Endometrial microvascular endothelial cells (primary cell): ENCODE results near the gene TNFRSF13B. TPM values are rescaled to one million over a fixed set of nuclear protein-coding genes. Genes with fewer than 3 reads are reported as not detected.

ENCODE experiments used
- in situ Hi-C: cut with HindIII; loops from 2 replicates; pipeline ENCODE4 v1.10.0; 2017; ENCODE audit warnings: low sequenced_read_pairs, low pct_unique_long_range_greater_than_20kb; ENCODE audit errors: inconsistent ontology term
- total RNA-seq: library from RNA; depleted of rRNA; stranded (reverse); fragments of >200 nt; gene quantifications from one replicate; pipeline ENCODE4 v1.2.3, GENCODE V29; 2015; ENCODE audit errors: inconsistent ontology term

TNFRSF13B gene
- total RNA-seq, 1 donor from 2014 or later = not detected

DNA sequence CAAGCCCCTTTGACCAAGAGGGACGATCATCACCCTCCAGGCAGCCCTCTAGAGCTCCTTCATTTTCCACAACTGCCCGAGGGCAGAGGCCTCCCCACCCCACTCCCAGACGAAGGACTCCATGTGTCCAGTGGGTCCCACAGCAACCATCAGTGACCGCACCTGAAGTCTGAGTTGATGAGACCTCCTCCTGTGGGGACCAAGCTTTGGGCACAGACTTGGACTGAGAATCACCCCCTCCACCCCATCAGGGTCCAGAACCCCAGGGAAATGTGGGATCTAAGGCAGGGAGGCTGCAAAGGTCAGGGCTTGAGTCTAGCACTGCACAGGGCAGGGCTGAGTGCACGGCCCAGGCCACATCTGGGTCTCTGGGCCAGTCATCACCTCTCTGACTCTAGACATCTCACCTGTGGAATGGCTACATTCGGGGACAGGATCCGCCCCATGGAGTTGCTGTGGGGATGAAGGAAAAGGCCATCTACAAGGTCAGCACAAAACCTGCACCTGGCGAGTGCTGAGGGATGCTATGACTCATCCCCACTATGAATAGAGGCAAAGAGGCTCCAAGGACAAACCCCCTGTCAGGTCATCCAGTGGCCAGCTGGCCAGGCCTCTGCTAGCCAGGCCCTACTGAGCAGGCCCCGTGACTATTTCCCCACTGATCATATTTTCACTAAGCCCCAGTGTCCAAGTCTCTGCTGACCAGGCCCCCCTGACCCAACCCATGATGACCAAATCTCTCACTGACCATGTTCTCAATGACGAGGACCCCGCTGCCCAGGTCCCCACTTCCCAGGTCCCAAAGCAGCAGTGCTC is 38.4 kb downstream of the TNFRSF13B start:
- in situ Hi-C loops = no loop called here

GRCh38 chr17:16932611-16933010 is 39.3 kb downstream of the TNFRSF13B start:
- in situ Hi-C loops = no loop called here

- in situ Hi-C loops = no loop called here
Observed at GRCh38 chr17:16932156-16932555, 39.8 kb downstream of the TNFRSF13B start.

GRCh38 chr17:16931318-16932060 is 40.4 kb downstream of the TNFRSF13B start:
- in situ Hi-C loops = no loop called here

- in situ Hi-C loops = no loop called here
Observed at GRCh38 chr17:16930571-16931317, 41.2 kb downstream of the TNFRSF13B start.

GRCh38 chr17:16929757-16930520 is 42.0 kb downstream of the TNFRSF13B start:
- in situ Hi-C loops = no loop called here

- in situ Hi-C loops = no loop called here
Observed at GRCh38 chr17:16929035-16929680, 42.8 kb downstream of the TNFRSF13B start.

DNA sequence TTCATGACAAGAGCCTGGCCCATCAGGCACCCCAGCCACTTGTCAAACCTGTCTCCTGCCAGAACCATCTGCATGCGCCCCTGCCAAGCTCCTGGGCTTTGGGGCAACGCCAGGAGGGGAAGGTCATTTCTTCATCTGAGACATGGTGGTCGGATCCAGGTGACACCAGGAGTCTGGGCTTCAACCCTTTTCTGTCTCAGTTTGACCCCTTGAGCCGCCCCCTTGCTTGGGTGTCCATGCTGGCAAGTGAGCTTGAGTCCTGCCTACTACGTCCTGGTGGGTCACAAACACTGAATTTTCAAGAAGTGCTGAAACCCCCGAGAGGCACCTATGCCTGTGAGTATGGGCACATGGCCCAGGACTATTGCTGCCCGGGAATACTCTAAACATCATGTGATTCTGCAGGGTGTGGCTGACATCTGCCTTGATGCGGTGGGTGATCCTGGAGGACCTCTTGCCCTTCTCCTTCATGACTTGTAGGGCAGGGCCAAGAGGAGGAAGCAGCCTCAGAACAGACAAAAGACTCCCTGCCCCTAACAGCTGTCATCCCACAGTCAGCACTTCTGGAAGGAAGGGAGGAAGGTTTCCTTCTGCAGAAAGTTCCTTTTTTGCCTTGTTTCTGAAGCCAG is 43.4 kb downstream of the TNFRSF13B start:
- in situ Hi-C loops = no loop called here

- in situ Hi-C loops = no loop called here
Observed at GRCh38 chr17:16927641-16928321, 44.1 kb downstream of the TNFRSF13B start.

DNA sequence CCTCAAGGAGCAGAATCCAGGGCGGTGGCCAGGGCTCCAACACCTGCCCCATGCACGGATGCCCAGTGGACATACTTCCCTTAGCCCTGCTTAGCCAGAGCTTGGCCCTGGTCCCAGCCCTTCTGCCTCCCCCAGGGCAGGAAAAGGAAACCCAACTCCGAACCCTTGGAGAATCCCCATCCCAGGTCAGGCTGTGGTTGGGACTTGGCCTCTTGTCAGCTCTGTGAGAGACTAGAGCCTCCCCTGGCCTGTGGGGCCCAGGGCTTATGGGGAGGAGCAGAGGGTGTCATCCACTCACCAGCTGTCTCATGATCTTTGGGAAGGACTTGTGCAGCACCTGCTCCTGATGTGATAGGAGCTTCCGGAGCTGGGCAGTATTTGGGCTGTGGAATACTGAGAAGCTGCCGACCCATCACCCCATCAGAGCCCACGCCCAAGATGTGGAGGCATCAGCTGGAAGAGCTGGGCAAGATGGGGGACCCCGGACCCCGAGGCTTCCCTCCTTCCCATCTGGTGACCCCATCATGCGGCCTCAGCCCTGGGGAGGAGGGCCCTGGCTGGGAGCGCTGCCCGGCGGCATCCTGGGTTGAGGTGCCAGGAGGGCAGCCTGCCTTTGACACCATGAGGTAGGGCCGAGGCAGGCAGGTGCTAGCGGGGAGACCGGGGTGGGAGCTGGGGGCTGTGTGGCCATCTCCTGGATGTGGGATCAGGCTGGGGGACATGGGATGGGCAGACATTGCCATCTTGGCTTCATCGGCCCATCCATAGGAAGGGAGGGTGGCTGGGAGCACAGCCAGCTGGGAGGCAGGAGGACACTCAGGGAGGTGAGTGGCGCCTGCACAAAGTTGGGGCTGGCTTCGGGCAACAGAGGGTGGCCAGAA is 45.1 kb downstream of the TNFRSF13B start:
- in situ Hi-C loops = no loop called here

- in situ Hi-C loops = no loop called here
Observed at GRCh38 chr17:16926061-16926511, 45.8 kb downstream of the TNFRSF13B start.

- in situ Hi-C loops = no loop called here
Observed at GRCh38 chr17:16925461-16926060, 46.4 kb downstream of the TNFRSF13B start.

DNA sequence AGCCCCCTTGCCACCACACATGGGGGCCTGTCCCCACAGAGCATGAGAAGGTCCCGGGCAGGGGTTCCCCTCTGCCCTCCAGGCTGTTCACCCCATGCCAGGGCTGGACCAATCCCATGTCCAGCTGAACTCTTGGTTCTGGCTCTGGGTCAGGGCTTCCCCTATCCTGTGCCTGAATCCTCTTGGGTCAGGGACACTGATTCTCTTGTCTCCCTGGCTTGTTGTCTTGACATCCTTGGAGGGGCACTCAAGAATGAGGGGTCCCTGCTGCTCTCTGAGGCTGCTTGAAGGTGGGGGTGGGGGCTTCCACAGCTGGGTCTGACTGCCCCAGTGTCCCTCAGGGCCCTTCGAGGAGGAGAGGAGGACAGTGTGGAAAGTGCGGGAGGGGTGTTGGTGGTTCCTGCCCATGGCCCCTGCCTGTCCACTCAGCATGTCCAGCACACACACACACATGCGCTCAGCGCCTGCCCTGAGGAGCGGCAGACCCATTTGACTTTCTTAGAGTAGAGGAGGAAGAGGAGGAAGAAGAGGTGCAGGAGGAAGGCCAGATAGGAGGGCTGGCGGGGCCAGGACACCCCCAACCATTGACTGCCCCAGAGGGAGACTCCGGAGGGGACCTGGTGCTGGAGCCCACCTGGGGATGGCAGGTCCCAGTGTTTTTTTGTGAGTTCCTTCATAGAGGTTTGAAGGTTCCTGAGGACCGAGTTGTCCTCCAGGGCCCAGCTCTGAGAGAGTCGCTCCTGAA is 47.0 kb downstream of the TNFRSF13B start:
- in situ Hi-C loops = no loop called here

GRCh38 chr17:16923904-16924695 is 47.8 kb downstream of the TNFRSF13B start:
- in situ Hi-C loops = no loop called here
